ENCODE results near the gene ANTXR2. TPM values are rescaled to one million over a fixed set of nuclear protein-coding genes. Genes with fewer than 3 reads are reported as not detected.

The ANTXR2 gene
- total RNA-seq, 1 donor from 2014 or later: 10.6 TPM

DNA sequence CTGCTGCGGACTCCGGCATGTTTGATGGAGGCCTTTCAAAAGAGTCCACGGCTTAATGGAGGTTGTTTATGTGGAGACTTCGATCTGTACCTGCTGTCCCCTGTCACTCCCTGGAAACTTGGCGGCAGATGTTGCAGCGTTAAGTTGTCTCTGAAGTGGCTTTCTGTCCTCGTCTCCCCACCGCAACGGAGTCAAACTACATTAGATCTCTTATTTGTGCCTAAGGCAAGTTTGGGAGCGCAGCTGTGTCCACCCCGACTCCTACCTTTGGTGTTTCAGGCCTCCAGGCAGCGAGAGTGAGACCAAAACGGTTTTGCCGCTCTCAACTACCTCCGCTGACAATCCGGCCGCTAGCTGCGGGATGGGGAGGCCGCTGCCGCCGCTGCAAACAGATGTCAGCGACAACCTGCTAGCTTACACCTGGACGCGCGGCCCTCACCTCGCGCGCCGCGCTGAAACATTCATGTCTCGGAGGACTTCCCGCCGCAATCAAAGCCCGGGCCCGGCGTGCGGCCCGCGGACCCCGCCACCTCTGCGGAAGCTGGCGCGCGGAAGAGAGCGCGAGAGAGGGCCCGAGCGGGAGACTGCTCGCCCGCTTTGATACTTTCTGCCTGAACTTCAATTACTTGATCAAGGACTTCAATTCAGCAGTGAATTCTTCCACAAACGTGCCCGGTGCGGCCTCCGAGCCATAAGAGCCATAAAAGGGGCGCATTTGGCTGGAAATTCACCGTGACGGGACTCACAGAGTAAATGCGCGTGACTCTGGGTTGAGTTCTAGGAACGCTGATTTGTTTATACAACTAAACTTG, 108.4 kb downstream of the ANTXR2 start:
- no peak overlapping the region for H3K27ac Mint-ChIP-seq
- no peak overlapping the region for H3K4me3 Mint-ChIP-seq
- intact Hi-C loops (cut with micrococcal nuclease): no loop called here
- no peaks in the 10 kb centered on the region for H3K4me1 Mint-ChIP-seq
- no peaks in the 10 kb centered on the region for H3K27me3 Mint-ChIP-seq
- peaks cover 21% of the 10 kb centered on the region for H3K36me3 Mint-ChIP-seq (ENCODE audit: low read depth)
- no peak for DNase-seq
- no peaks in the 10 kb centered on the region for H3K9me3 Mint-ChIP-seq

DNA sequence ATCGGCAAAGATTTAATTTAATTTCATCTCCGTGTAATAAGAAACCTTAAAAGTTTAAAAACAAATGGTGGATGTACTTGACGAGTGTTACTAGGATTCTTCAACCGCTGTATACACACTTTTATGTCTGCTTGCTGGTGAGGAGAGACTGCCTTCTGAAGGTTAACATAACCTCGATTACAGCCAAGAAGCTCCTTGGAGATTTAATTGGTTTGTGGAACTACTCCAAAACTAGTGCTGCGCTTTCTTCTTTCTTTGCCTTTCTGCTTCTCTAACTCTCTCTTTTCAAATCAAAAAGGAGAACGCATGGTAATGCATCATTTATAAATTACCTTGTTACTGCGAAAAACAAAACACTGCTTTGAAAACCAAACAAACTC, 109.0 kb downstream of the ANTXR2 start:
- peaks cover 21% of the 10 kb centered on the region for H3K36me3 Mint-ChIP-seq (ENCODE audit: low read depth)
- no peak overlapping the region for H3K27ac Mint-ChIP-seq
- H3K4me3 Mint-ChIP-seq: no peak overlapping the region
- intact Hi-C loops (cut with micrococcal nuclease): no loop called here
- H3K27me3 Mint-ChIP-seq: no peaks in the 10 kb centered on the region
- no peaks in the 10 kb centered on the region for H3K9me3 Mint-ChIP-seq
- DNase-seq: no peak
- H3K4me1 Mint-ChIP-seq: no peaks in the 10 kb centered on the region

DNA sequence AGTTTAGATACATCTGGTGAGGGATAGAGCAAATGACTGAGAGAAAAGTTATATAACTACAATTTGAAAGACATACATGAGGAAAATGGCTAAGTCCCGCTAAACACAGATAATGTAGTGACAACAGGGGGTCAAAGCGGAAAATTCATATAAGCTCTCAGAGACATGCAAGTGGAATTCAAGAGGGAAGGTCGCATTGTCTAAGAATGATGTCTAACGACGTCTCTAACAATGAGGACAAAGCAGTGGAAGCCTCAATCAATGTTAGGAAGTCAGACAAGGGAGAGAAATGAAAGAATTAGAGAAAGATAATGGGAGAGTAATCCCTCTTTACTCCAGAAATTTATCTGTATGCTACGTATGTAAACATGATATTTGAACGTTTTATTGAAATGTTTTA, 113.4 kb downstream of the ANTXR2 start:
- Mint-ChIP-seq H3K27me3 (no peaks in the 10 kb centered on the region), H3K9me3 (no peaks in the 10 kb centered on the region), H3K4me1 (no peaks in the 10 kb centered on the region), H3K27ac (no peak overlapping the region), H3K36me3 (ENCODE audit: low read depth) (peaks cover 14% of the 10 kb centered on the region), H3K4me3 (no peak overlapping the region)
- no peak for DNase-seq
- intact Hi-C loops (cut with micrococcal nuclease): no loop called here

DNA sequence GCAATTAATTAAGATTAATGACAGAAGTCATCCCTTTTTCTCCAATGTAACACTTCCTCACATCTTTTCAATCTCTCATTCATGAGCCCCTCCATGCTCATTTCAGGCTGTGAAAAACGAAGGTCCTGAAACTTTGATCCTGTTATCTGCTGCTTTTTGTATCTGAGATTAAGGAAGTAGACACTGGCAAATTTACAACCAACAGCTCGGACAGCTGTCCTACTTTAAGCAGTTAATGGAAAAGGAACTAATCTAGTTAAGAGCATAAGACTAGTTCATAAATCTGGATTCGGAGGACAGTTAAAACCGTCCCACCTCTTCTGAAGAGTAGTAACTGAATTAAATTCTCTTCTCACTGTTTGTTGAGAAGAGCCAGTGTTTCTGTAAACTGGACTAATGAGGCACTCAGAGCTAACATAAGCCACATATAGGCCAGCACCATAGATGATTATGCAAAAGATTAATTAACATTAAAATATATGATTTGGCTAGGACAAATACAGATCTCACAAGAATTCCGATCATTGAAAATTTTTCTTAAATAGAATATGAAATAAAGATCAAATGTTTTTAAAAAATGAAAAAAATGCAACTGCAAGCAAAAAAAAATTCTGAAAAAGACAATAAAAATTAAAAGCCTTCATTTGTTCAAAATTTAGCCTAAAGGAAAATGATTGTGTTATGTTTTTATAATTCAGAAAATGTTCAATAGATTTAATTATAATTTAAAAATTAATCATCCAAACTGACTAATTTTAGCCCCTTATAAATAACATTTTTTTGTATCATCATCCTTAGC, 114.4 kb downstream of the ANTXR2 start:
- Mint-ChIP-seq H3K9me3 (no peaks in the 10 kb centered on the region), H3K27ac (no peak overlapping the region), H3K4me3 (no peak overlapping the region), H3K4me1 (no peaks in the 10 kb centered on the region), H3K36me3 (ENCODE audit: low read depth) (peaks cover 7% of the 10 kb centered on the region), H3K27me3 (no peaks in the 10 kb centered on the region)
- intact Hi-C loops (cut with micrococcal nuclease): no loop called here
- DNase-seq: no peak

DNA sequence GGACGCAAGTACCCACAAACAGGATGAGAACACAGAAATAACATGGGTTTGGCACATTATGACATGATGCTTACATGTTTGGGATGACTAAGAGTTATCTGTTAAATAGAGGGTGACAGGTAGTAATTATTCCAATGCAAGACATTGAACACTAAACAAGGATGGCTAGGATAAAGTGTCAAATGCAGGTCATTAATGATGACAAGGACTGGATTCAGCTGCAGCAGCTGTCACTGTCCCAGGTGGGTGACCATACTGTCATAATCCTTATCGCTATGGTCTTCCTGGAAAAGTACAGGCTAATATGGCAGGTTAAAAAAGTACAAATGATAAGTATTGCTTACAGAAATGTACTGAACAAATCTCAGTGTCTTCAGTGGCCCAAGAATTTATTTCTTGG, 123.9 kb downstream of the ANTXR2 start:
- Mint-ChIP-seq H3K4me1 (peaks cover 1% of the 10 kb centered on the region), H3K27ac (no peak overlapping the region), H3K4me3 (no peak overlapping the region), H3K27me3 (no peaks in the 10 kb centered on the region), H3K9me3 (no peaks in the 10 kb centered on the region), H3K36me3 (ENCODE audit: low read depth) (no peaks in the 10 kb centered on the region)
- intact Hi-C loops (cut with micrococcal nuclease): no loop called here
- DNase-seq: no peak

DNA sequence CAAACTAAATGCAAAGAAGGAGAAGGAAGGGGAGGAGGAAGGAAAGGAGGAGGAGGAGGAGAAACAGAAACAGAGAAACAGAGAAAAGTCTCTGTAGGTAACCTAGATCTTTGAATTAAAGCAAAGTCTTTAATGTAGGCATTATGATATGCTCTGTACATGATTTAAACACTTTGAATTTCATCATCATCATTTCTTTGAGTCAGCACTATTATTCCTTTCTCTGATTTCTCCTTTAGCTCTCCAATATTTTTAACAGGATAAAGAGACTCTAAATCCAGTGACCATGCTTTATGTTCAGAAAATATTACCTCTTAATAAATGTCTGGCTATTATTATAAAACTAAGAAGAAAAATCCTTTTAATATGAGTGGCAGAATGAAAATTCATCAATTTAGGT, 124.3 kb downstream of the ANTXR2 start:
- Mint-ChIP-seq H3K9me3 (no peaks in the 10 kb centered on the region), H3K27ac (no peak overlapping the region), H3K4me3 (no peak overlapping the region), H3K27me3 (no peaks in the 10 kb centered on the region), H3K36me3 (ENCODE audit: low read depth) (no peaks in the 10 kb centered on the region), H3K4me1 (peaks cover 1% of the 10 kb centered on the region)
- intact Hi-C loops (cut with micrococcal nuclease): no loop called here
- no peak for DNase-seq

DNA sequence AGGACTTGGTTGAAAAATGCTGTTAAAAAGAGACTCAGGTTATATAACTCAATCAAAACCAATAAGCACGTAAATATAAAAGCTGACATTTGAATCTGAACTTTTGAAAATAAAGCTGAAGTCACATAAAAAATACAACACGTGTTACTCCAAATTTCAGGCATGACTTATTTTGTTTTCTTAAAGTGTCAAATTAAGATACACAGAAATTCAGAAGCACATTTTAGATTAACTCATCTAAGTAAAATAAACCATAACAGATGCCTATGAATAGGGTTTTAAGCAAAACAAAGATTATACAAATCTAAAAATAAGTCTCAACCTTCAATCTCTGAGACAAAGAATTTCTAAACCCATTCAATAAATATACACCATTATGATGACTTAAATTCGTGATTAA, 124.8 kb downstream of the ANTXR2 start:
- intact Hi-C loops (cut with micrococcal nuclease): no loop called here
- H3K4me1 Mint-ChIP-seq: peaks cover 1% of the 10 kb centered on the region
- no peaks in the 10 kb centered on the region for H3K9me3 Mint-ChIP-seq
- no peak for DNase-seq
- H3K27me3 Mint-ChIP-seq: no peaks in the 10 kb centered on the region
- no peak overlapping the region for H3K27ac Mint-ChIP-seq
- no peak overlapping the region for H3K4me3 Mint-ChIP-seq
- no peaks in the 10 kb centered on the region for H3K36me3 Mint-ChIP-seq (ENCODE audit: low read depth)

DNA sequence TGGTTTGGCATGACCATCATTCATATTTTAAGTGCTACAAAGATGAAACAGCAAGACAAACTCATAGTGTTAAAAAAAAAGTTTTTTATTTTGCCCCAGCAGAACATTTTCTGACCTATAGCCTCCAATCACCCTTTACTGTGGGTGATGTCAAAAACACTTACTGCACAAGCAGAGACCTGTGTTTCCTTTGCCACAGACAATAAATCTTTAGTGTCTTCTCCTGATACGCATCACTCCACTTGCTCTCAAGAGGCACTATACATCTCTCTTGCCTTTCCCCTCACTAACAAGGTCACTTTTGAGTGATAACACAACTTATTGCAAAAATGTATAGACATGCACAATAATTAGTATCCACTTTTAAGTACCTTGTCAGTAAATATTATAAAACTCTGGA, 125.6 kb downstream of the ANTXR2 start:
- no peak for DNase-seq
- H3K36me3 Mint-ChIP-seq (ENCODE audit: low read depth): no peaks in the 10 kb centered on the region
- H3K4me3 Mint-ChIP-seq: no peak overlapping the region
- no peaks in the 10 kb centered on the region for H3K9me3 Mint-ChIP-seq
- no peaks in the 10 kb centered on the region for H3K27me3 Mint-ChIP-seq
- H3K27ac Mint-ChIP-seq: no peak overlapping the region
- intact Hi-C loops (cut with micrococcal nuclease): no loop called here
- peaks cover 1% of the 10 kb centered on the region for H3K4me1 Mint-ChIP-seq

DNA sequence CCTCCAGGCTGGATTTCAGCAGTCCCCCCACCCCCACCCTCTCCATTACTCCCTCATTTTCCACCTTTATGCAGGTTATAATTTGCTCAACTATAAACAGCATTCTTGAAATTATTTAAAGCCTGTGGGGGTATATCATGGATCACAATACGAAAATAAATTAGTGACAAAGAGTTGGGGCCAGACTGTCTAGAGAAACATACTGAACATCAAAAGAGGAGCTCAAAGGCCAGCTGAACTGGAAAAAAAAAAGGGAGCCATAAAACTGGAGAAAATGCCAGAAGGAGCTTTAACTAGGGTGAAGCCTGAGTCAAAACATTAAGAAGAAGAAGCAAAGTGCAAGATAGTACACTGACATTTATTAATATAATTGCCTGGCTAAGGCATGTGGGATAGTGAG, 137.8 kb downstream of the ANTXR2 start:
- no peaks in the 10 kb centered on the region for H3K27me3 Mint-ChIP-seq
- peaks cover 3% of the 10 kb centered on the region for H3K36me3 Mint-ChIP-seq (ENCODE audit: low read depth)
- H3K4me3 Mint-ChIP-seq: no peak overlapping the region
- intact Hi-C loops (cut with micrococcal nuclease): no loop called here
- H3K9me3 Mint-ChIP-seq: no peaks in the 10 kb centered on the region
- DNase-seq: no peak
- no peaks in the 10 kb centered on the region for H3K4me1 Mint-ChIP-seq
- H3K27ac Mint-ChIP-seq: no peak overlapping the region

DNA sequence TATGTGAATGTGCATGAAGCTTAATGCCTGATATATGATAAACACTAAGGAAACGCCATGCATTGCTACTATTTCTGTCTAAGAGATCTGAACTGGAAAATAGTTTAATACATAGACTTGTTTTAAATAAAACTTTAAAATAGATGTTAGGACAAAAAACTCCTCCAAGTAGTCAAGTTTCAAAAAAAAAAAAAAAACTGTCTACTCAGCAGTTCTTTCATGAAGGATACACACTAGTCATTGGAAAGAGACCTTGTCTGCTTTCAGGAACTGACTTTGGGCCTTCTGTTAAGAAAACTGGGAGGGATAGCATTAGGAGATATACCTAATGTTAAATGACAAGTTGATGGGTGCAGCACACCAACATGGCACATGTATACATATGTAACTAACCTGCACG, 138.4 kb downstream of the ANTXR2 start:
- no peaks in the 10 kb centered on the region for H3K27me3 Mint-ChIP-seq
- intact Hi-C loops (cut with micrococcal nuclease): no loop called here
- peaks cover 3% of the 10 kb centered on the region for H3K36me3 Mint-ChIP-seq (ENCODE audit: low read depth)

DNA sequence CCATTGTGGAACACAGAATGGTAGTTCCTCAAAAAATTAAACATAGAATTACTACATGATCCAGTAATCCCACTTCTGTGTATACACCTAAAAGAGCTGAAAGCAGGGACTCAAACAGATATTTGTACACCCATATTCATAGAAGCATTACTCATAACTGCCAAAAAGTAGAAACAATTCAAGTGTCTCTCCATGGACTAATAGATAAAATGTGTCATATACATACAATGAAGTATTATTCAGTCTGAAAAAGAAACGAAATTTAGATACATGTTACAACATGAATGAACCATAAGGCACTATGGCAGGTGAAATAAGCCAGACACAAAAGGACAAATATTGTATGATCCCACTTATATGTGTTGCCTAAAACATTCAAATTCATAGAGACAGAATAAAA, 145.1 kb downstream of the ANTXR2 start:
- no peak overlapping the region for H3K27ac Mint-ChIP-seq
- H3K4me3 Mint-ChIP-seq: no peak overlapping the region
- no peaks in the 10 kb centered on the region for H3K4me1 Mint-ChIP-seq
- DNase-seq: no peak
- intact Hi-C loops (cut with micrococcal nuclease): no loop called here
- no peaks in the 10 kb centered on the region for H3K9me3 Mint-ChIP-seq
- no peaks in the 10 kb centered on the region for H3K27me3 Mint-ChIP-seq
- H3K36me3 Mint-ChIP-seq (ENCODE audit: low read depth): peaks cover 2% of the 10 kb centered on the region

More for the DNA sequence above, 138.4 kb downstream of the ANTXR2 start:
- no peak for DNase-seq
- H3K9me3 Mint-ChIP-seq: no peaks in the 10 kb centered on the region
- H3K4me3 Mint-ChIP-seq: no peak overlapping the region
- H3K27ac Mint-ChIP-seq: no peak overlapping the region
- H3K4me1 Mint-ChIP-seq: no peaks in the 10 kb centered on the region

DNA sequence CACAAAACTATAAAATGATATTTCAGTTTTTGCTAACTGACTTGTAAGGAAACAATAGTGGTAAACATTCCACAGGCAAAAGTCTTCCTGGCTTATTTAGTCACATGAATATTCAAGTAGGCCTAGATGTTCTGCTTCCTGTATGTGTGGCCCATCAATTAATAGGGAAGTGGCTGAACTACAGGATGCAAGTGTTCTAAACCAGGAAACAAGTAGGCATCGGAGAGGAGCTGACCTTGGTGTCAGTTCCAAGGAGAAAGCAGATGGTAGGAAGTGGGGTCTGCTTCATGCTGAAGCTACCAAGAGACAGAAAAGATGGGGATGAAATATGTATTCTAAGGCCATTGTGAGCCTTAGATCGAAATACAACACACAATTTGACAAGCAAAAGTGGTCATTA, 149.7 kb downstream of the ANTXR2 start:
- Mint-ChIP-seq H3K4me1 (peaks cover 8% of the 10 kb centered on the region), H3K36me3 (ENCODE audit: low read depth) (peaks cover 4% of the 10 kb centered on the region), H3K4me3 (no peak overlapping the region), H3K27ac (no peak overlapping the region), H3K27me3 (no peaks in the 10 kb centered on the region), H3K9me3 (no peaks in the 10 kb centered on the region)
- no peak for DNase-seq
- intact Hi-C loops (cut with micrococcal nuclease): no loop called here

DNA sequence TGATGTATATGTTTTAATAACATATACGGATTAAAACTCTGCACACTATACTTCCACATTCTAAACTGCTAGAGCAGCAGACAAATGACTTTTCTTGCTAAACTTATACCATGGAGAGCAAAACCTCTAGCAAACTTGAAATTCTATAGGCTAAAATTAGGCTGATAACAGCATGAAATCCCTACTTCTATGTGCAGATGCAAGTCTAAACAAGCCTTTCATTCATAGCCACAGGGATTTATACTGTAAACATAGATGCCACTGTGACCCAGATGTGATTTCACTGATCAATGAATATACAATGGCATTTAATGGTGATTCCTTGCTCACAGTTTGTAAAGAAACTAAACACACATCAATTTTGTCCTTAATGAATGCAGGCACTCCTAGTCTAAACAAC, 151.0 kb downstream of the ANTXR2 start:
- Mint-ChIP-seq H3K9me3 (no peaks in the 10 kb centered on the region), H3K36me3 (ENCODE audit: low read depth) (peaks cover 2% of the 10 kb centered on the region), H3K27ac (no peak overlapping the region), H3K27me3 (no peaks in the 10 kb centered on the region), H3K4me1 (peaks cover 8% of the 10 kb centered on the region), H3K4me3 (no peak overlapping the region)
- DNase-seq: no peak
- intact Hi-C loops (cut with micrococcal nuclease): no loop called here

DNA sequence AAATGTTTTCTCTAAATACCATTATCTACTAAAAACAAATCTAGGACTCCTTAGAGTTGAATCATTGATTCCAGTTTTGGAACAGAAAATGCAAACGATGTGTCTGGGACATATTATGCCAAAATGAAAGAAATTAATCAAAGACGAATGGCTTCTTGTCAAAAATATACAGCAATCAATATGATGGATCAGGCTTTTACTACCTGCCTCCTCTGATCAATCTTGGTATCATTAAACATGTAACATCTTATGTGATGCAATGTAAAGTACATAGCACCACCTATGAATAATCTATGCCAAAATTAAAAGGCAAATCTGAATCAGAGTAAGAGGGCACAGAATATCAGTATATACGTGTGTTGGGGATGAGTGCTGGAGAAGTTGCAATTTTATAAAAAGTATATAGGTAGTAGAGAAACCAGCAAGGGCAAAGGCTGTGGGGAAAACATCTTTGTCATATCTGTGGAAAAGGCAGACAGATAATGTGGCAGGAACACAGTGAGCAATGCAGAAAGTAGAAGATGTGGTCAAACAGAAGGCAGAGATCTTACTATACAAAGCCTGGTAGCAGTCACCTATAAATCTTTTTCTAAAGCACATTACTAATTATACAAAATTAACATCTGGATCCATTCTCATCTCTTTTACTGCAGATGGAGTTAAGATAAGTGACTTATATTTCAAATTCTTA, 152.7 kb downstream of the ANTXR2 start:
- Mint-ChIP-seq H3K4me3 (no peak overlapping the region), H3K4me1 (peaks cover 8% of the 10 kb centered on the region), H3K36me3 (ENCODE audit: low read depth) (peaks cover 2% of the 10 kb centered on the region), H3K27me3 (no peaks in the 10 kb centered on the region), H3K9me3 (no peaks in the 10 kb centered on the region), H3K27ac (no peak overlapping the region)
- intact Hi-C loops (cut with micrococcal nuclease): loop anchor here (1.0 kb wide), 1 partner anchor 138 kb away; no protein-coding TSS in a partner anchor
- no peak for DNase-seq
